MM.1S (cell line): ENCODE results near the gene RAPGEFL1.
"Not testable (repeated sequence)": the region's sequence is repeated elsewhere in the genome, so short reads cannot be mapped to it uniquely, and the experiment has no call there.

Experiments
- DNase-seq: peaks from one replicate; pipeline ENCODE4 v3.0.0-alpha.2; 2015
- H2AFZ ChIP-seq: fragments of 300-600 bp; sonication (generic); 2 replicates; pipeline ENCODE4 v1.6.0; 2016; ENCODE audit warnings: antibody characterized with exemption, low read length
- H3F3A ChIP-seq: fragments of 300-600 bp; sonication (generic); 2 replicates; pipeline ENCODE4 v1.6.1; 2016; ENCODE audit warnings: mild to moderate bottlenecking, antibody characterized with exemption, low read length, moderate library complexity, mixed read lengths; ENCODE audit not compliant: insufficient read depth
- H3K27ac ChIP-seq: fragments of 300-600 bp; sonication (generic); 2 replicates; pipeline ENCODE4 v1.5.1; 2016; ENCODE audit warnings: mild to moderate bottlenecking, low read length
- H3K27me3 ChIP-seq: fragments of 300-600 bp; sonication (generic); replicated peaks from 2 replicates; pipeline ENCODE4 v1.6.0; 2016; ENCODE audit warnings: low read length; ENCODE audit not compliant: insufficient read depth
- H3K36me3 ChIP-seq: fragments of 300-600 bp; sonication (generic); replicated peaks from 2 replicates; pipeline ENCODE4 v1.6.1; 2016; ENCODE audit warnings: mild to moderate bottlenecking, low read length, mixed read lengths; ENCODE audit not compliant: insufficient read depth
- H3K4me1 ChIP-seq: fragments of 300-600 bp; sonication (generic); 2 replicates; pipeline ENCODE4 v1.6.1; 2016; ENCODE audit warnings: low read length, mixed read lengths
- H3K4me2 ChIP-seq: fragments of 300-600 bp; sonication (generic); 2 replicates; pipeline ENCODE4 v1.6.0; 2016; ENCODE audit warnings: low read depth, low read length
- H3K4me3 ChIP-seq: fragments of 300-600 bp; sonication (generic); 2 replicates; pipeline ENCODE4 v1.5.1; 2016; ENCODE audit warnings: low read length, mixed read lengths
- H3K79me2 ChIP-seq: fragments of 300-600 bp; sonication (generic); 2 replicates; pipeline ENCODE4 v1.6.1; 2016; ENCODE audit warnings: mixed run types, low read length, mixed read lengths
- H3K9ac ChIP-seq: fragments of 300-600 bp; sonication (generic); 2 replicates; pipeline ENCODE4 v1.6.1; 2016; ENCODE audit warnings: low read length, mixed read lengths
- H3K9me2 ChIP-seq: fragments of 300-600 bp; sonication (generic); replicated peaks from 2 replicates; pipeline ENCODE4 v1.6.1; 2016; ENCODE audit warnings: mild to moderate bottlenecking, low read length, mixed read lengths; ENCODE audit not compliant: insufficient read depth
- H3K9me3 ChIP-seq: fragments of 300-600 bp; sonication (generic); replicated peaks from 2 replicates; pipeline ENCODE4 v1.6.1; 2016; ENCODE audit warnings: mild to moderate bottlenecking, low read length, mixed read lengths; ENCODE audit not compliant: insufficient read depth
- H4K20me1 ChIP-seq: fragments of 300-600 bp; sonication (generic); 2 replicates; pipeline ENCODE4 v1.6.1; 2016; ENCODE audit warnings: mild to moderate bottlenecking, low read length, moderate library complexity, mixed read lengths; ENCODE audit not compliant: insufficient read depth
- EZH2 ChIP-seq: fragments of 300-600 bp; sonication (generic); optimal IDR thresholded peaks from 2 replicates; pipeline ENCODE3; 2017; ENCODE audit warnings: low read depth, mild to moderate bottlenecking, antibody characterized with exemption, low read length, mixed read lengths
- EZH2phosphoT487 ChIP-seq: fragments of 300-600 bp; sonication (generic); IDR thresholded peaks from 2 replicates; pipeline ENCODE4 v1.6.1; 2018; ENCODE audit warnings: antibody characterized with exemption, low read length
- TF ChIP-seq, protein P1 (sequence below): fragments of 300-600 bp; sonication (generic); IDR thresholded peaks from 2 replicates; pipeline ENCODE4 v1.5.1; 2016; ENCODE audit warnings: antibody characterized with exemption, low read length, mixed read lengths

Gene RAPGEFL1

DNA sequence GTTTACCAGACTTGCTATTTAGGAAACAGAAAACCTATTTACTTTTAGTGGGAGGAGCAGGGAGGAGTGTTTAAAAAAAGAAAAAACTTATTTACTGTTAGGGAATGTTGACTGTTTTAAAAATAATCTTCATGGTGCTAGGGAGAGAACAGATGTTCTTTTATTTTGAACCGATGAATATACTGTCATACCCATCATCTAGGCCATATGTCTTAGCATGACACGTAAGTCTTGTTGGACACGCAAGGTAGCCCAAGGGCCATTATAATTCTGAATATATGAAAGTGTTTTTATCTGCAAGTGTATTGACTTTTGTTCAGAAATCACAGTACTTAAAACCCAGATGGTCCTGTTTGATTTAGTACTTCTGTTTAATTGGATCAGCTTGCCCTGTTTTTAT, 53.4 kb downstream of the RAPGEFL1 start:
- H3F3A ChIP-seq: no peaks in the 10 kb centered on the region
- DNase-seq: no peak
- no peaks in the 10 kb centered on the region for H4K20me1 ChIP-seq
- no peak overlapping the region for H2AFZ ChIP-seq
- no peak overlapping the region for H3K4me3 ChIP-seq
- H3K4me1 ChIP-seq: no peaks in the 10 kb centered on the region
- TF ChIP-seq EZH2 (no peak), EZH2phosphoT487 (no peak)
- no peaks in the 10 kb centered on the region for H3K36me3 ChIP-seq
- H3K9me2 ChIP-seq: no peaks in the 10 kb centered on the region
- no peaks in the 10 kb centered on the region for H3K27me3 ChIP-seq
- H3K9me3 ChIP-seq: no peaks in the 10 kb centered on the region
- no peak overlapping the region for H3K4me2 ChIP-seq
- no peak overlapping the region for H3K9ac ChIP-seq
- no peak overlapping the region for H3K27ac ChIP-seq
- peaks cover 32% of the 10 kb centered on the region for H3K79me2 ChIP-seq

DNA sequence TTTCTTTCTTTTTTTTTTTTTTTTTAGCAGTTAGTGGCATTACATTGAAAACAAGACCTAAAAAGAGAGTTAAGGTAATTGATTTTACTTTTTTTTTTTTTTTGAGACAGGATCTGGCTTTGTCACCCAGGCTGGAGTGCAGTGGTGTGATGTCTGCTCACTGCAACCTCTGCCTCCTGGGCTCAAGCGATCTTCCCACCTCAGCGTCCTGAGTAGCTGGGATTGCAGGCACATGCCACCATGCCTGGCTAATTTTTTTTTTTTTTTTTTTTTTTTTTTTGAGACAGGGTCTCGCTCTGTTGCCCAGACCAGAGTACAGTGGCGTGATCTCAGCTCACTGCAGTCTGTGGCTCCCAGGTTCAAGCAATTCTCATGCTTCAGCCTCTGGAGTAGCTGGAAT, 54.7 kb downstream of the RAPGEFL1 start:
- not testable (repeated sequence) for H3K4me3 ChIP-seq, H3K9me3 ChIP-seq, H3K9ac ChIP-seq, H3K4me2 ChIP-seq, H3F3A ChIP-seq, H3K9me2 ChIP-seq, H3K36me3 ChIP-seq, H3K27ac ChIP-seq, H2AFZ ChIP-seq, H4K20me1 ChIP-seq, H3K27me3 ChIP-seq, H3K4me1 ChIP-seq, DNase-seq
- H3K79me2 ChIP-seq: peaks cover 32% of the 10 kb centered on the region

DNA sequence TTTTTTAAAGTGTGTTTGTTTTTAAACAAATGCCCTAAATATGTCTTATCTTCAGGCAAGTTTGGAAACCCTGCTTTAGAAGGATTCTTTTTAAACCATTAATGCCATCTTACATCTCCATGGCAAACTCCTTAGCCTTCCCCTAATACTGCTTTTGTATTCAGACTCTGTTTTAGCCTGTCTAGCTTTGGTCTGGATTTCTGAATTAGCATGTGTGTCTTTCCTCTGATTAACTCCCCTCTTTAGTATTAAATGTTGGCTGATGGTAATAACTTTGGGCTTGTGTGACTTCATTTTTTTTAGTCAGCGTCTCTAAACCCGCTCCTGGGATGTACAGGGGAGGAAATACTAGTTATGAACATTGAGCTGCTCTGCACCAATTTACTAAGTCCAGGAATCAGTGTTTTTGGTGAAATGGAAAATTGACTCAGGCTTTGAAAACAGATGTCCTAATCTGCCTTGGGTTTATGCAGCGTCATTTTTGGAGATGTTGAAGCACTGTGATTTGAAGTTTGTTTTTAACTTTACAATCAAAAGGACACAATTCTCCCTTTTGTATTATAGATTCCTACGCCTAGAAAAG, 64.1 kb downstream of the RAPGEFL1 start:
- Histone ChIP-seq H3K9ac (no peak overlapping the region), H3K4me3 (no peak overlapping the region), H3K27ac (no peak overlapping the region), H3K4me1 (no peaks in the 10 kb centered on the region), H2AFZ (no peak overlapping the region), H3K4me2 (no peak overlapping the region), H3K79me2 (peaks cover 42% of the 10 kb centered on the region), H3K36me3 (no peaks in the 10 kb centered on the region), H3K9me3 (no peaks in the 10 kb centered on the region), H3K9me2 (no peaks in the 10 kb centered on the region), H4K20me1 (no peaks in the 10 kb centered on the region), H3K27me3 (no peaks in the 10 kb centered on the region), H3F3A (no peaks in the 10 kb centered on the region)
- DNase-seq: no peak
- no peak for TF ChIP-seq EZH2phosphoT487
- TF ChIP-seq EZH2: no peak
- TF ChIP-seq, protein P1, sequence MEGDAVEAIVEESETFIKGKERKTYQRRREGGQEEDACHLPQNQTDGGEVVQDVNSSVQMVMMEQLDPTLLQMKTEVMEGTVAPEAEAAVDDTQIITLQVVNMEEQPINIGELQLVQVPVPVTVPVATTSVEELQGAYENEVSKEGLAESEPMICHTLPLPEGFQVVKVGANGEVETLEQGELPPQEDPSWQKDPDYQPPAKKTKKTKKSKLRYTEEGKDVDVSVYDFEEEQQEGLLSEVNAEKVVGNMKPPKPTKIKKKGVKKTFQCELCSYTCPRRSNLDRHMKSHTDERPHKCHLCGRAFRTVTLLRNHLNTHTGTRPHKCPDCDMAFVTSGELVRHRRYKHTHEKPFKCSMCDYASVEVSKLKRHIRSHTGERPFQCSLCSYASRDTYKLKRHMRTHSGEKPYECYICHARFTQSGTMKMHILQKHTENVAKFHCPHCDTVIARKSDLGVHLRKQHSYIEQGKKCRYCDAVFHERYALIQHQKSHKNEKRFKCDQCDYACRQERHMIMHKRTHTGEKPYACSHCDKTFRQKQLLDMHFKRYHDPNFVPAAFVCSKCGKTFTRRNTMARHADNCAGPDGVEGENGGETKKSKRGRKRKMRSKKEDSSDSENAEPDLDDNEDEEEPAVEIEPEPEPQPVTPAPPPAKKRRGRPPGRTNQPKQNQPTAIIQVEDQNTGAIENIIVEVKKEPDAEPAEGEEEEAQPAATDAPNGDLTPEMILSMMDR: no peak

DNA sequence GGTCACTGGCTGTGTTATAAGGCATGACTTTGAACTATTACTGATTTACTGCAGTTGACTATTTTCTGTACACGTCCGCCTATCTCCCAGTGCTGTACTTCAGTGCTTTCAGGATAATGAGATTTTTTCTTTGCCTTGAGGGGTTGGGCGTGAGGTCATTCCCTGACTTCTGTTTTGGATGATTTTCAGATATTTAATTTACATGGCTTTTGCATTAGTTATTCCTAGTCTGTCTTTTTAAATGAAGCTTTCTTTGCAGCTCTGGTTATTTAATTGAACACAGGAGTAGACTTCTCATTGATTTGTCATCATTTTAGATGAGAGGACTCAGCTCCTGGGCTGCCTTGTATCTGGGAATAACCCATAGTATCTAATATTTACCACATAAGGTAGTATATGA, 65.5 kb downstream of the RAPGEFL1 start:
- no peak overlapping the region for H3K4me2 ChIP-seq
- TF ChIP-seq, protein P1: no peak
- TF ChIP-seq EZH2phosphoT487: no peak
- no peak for TF ChIP-seq EZH2
- peaks cover 49% of the 10 kb centered on the region for H3K79me2 ChIP-seq

More for the DNA sequence above, 65.5 kb downstream of the RAPGEFL1 start:
- Histone ChIP-seq H3K9me2 (no peaks in the 10 kb centered on the region), H3K9ac (no peak overlapping the region), H3K36me3 (no peaks in the 10 kb centered on the region), H2AFZ (no peak overlapping the region), H3K9me3 (no peaks in the 10 kb centered on the region), H3K27ac (no peak overlapping the region), H3K4me1 (no peaks in the 10 kb centered on the region), H3K4me3 (no peak overlapping the region), H3K27me3 (no peaks in the 10 kb centered on the region), H4K20me1 (no peaks in the 10 kb centered on the region), H3F3A (no peaks in the 10 kb centered on the region)
- DNase-seq: no peak
